Glomerular visceral epithelial cell (primary cell): ENCODE measurements around the gene FOXI1.

Experiments used
- DNase-seq: peaks from one replicate; pipeline ENCODE4 v3.0.0-alpha.2; 2016; ENCODE audit errors: extremely low spot score

Gene FOXI1

DNA sequence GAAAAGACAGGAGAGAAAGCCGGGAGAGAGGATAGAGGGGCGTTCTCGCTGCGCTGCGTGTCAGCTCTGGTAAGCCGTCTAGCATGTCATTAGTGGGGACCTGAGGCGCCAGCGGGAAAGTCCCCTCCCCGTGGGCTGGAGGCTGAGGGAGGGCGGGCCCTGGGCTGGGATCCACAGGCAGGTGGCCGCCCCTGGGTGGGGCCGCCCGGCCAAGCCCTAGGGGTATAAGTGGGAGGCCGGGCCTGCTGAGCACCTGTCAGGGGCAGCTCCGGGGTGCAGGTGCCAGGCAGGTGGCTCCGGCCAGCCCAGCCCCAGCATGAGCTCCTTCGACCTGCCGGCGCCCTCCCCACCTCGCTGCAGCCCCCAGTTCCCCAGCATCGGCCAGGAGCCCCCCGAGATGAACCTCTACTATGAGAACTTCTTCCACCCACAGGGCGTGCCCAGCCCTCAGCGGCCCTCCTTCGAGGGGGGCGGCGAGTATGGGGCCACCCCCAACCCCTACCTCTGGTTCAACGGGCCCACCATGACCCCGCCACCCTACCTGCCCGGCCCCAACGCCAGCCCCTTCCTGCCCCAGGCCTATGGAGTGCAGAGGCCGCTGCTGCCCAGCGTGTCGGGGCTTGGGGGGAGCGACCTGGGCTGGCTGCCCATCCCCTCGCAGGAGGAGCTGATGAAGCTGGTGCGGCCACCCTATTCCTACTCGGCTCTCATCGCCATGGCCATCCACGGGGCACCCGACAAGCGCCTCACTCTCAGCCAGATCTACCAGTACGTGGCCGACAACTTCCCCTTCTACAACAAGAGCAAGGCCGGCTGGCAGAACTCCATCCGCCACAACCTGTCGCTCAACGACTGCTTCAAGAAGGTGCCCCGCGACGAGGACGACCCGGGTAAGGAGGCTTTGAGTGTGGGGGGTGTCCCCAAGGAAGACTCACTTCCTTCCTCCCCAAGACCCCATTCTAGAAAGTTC is at the start of gene FOXI1:
FOXI1 (plus strand) TSS at position 256 of the 970 bp plus-strand sequence; CDS start at position 317, 61 bp downstream.
- no peak for DNase-seq

DNA sequence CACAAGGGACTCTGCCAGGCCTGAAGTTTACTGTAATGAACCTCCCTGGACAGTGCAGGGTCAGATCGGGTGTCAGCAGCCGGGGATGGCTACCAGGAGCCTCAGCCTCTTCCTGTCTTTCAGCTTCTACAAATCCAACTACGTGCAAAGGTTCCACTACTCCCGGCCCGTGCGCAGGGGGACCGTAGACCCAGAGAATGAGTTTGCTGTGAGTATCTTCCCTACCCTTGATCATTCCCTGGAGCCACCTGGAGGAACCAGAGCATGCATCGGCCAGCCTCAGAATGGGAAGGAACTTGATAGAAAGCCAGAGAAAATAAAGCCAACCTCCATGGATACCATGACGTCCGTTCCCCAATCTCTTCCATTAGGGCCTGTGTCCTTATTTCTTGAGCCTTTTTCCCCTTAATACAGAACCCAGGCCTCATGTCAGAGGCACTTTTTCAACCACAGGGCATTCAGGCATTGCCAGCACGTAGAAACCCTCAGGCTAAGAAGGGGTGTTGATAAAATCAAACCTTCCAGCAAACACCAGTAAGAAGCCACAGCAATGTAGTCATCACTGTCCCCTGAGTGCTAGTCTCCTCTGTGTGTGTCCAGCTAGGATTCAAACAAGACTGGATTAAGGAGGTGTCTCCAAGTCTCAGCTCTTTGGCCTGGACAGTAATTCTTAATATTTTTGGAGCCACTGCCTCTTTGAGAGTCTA is 49.0 kb upstream of the FOXI1 start:
- DNase-seq: no peak

DNA sequence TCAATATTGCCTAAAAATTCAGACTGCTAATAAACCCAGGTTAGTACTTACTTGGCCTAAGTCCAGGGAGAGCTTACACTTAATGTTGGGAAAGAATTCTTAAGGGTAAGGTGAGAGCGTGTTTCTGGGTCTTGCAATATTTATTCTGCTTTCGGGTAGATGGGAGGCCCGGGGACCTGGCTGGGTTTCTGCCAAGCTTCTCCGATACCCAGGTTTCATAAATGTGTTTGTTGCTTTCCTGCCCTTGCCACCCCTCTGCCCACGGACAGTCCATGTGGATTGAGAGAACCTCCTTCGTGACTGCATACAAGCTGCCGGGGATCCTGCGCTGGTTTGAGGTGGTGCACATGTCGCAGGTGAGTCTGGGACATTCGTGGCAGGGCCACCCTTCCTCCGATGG is 48.4 kb upstream of the FOXI1 start:
- DNase-seq: no peak

DNA sequence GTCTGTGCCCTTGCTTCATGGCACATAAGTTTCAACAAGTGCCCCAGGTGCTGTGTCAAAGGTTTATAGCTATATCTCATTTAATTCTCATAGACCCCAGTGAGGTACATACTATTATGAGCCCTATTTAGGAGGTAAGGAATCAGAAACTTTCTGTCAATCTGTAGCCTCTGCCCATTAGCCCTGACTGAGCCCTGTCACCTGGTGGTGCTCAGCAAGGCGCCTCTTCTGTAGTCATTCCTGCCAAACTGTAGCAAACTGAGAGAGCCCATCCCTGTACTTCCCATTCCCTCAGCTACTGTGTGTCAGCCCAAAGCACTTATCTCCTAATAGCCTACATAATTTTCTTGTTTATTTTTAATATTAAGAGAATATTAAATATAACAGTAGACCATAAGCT is 46.5 kb upstream of the FOXI1 start:
- DNase-seq: no peak

DNA sequence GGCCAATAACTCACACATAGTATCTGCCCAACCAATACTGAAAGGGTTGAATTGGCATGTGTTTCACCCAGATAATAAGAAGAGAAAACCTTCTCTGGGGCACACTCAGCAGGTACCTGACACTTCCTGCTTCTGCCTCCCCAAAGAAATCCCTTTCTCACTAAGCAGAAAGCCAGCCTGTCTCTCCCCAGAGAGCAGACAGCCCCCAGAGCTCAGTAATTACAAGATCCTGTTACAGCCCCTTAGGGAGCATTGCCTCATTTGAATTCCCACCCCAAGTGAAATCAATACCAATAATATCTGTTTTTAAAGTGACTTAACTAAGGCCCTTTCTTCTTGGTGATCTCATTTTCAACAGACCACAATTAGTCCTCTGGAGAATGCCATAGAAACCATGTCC is 38.5 kb upstream of the FOXI1 start:
- no peak for DNase-seq

DNA sequence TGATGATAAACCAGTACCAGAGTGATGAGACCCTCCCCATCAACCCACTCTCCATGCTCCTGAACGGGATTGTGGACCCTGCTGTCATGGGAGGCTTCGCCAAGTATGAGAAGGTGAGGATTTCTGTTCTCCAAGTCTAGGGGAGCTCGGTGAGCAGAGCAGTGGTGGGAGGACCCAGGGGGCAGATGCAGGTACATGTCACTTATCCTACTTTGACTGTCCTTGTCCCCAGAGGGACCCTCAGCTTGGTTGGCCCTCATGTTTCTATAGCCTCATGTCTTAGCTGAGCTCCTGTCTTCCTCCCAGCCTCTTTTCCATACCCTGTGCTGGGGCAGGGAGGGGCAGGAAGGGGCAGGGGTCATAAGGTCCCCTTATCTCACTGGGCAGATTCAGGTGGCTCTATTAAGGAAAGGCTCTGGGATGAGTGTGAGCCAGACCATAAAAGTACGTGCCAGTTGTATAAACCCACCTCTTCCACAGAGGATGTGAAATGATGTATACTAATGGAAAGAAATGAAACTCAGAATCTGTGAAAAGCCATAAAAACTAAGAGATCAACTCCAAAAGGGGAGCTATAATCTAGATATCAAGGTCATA is 38.0 kb upstream of the FOXI1 start:
- DNase-seq: no peak

DNA sequence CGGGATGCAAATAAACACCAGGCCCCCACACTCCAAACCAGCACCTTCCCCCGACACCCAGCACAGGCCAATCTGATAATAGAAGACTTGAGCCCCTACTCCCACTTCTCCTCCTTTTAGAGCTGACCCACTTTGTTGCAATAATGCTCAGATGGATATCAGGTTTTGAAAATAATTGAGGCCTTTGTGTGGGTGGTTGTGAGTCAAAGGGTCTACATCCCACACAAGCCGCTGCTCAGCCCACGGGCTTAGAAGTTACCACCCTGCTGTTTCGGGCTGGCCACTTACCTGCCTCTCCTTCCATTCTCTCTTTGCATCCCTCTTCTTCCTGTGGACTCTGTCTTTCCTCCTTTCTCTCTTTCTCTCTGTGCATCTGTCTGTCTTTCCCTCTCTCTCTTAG is 36.2 kb upstream of the FOXI1 start:
- DNase-seq: no peak

DNA sequence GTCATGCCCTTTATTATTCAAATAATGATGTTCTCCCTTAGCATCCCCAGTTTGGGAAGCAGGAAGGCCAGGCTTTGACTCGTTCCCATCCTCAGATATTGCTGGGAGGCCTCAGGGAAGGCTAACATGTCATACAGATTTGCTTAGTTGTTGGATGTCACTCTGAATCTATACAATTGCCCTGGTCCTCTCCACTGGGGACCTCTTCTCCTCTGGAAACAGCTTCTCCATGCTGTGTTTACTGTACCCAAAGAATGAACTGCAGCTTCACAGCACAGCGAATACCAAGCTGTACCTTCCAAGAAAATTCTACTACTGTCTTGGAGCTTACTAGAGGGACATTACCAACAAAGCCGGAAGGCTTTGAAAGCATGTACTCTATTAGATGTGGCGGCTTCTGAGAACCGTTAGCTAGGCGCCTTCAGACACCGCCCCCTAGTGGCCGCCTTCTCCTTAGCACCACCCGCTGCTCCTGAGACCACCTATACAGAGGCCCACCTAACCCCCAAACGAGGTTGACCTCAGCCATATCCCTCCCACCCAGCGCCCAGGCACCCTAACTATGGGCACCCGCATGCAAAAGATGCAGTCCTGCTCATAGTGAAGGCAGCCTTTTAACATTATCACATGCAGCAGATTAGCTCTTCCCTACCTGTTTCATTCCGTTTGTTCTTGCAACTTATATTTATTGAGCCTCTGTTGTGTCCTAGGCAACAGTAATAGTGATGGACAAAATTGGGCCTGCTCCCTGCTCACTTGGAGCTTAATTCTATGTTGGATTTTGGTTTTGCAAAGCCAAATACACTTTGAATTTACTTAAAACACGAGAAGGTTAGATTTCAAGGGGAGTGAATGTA is 34.9 kb upstream of the FOXI1 start:
- DNase-seq: peak; percentile 30

DNA sequence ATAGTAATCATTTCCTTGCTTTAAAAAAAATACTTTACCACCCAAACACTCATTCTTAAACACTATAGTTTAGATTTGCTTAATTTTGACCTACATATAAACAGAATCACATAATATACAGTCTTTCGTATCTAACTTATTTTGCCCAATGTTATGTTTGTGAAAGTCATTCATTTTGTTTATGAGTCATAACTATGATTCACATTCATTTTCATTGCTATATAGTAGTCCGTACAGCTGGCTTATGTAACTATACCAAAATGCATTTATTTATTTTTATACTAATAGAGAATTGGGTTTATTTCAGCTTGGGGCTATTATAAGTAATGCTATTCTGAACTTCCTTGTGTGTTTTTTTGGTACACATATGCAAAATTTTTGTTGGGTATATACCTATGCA is 33.9 kb upstream of the FOXI1 start:
- DNase-seq: no peak

DNA sequence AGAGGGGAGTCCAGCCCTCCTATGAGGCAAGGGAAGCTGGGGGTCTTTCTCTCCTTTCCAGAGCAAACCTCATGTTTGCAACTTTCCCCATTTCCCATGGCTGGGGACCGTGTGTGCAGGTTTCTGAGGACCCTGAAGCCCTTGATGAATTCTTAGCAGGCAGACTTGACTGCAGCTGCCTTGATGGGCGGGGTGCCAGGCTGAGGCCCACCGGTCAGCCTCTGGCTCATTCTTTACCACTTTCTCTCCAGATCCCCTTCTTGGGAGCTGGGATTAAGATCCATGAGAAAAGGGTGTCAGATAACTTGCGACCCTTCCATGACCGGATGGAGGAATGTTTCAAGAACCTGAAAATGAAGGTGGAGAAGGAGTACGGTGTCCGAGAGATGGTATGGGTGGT is 30.0 kb upstream of the FOXI1 start:
- no peak for DNase-seq

DNA sequence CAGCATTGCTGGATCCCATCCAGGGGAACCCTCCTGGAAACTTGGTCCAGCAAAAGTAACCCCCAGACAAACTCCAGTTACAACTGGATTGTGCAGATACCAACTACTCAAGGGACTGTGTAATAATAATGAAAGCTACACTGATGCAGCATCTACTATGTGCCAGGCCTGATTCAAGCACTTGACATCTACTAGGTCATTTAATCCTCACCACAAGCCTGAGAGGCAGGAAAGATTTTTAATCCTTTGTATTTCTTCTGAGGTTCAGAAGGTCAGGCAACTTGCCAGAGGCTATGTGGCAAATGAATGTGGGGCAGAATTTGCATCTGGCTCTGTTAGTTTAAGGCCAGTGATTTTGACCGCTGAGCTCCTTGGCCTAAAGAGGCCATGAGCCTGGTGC is 29.5 kb upstream of the FOXI1 start:
- no peak for DNase-seq

DNA sequence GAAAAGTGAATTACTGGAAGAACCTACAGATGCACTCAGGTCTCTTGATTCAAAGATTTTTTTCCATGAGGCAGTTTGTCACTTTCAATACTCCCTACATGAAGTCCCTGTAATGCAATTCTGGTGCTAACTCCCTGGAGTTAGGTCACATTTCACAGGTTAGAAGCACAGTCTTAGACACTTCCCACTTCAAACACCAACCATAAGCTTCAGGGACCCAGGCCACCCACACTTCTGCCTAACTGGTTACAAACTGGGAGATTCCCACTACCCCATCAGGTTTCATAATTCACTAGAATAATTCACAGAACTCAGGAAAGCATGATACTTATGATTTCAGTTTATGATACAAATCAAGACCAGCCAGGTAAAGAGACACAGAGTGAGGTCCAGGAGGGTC is 29.0 kb upstream of the FOXI1 start:
- no peak for DNase-seq

DNA sequence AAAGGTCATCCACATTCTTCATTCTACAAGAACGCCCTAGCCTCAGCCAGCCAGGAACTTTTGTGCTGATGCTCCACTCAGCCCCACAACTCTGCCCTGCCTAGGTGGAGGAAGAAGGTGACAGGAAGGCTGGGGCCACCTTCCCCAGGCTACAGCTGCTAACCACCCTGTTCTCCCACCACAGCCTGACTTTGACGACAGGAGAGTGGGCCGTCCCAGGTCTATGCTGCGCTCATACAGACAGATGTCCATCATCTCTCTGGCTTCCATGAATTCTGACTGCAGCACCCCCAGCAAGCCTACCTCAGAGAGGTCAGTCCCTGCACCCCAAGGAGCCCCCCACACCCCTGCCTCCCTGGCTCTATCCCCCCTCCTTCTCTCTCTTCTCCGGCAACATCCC is 28.2 kb upstream of the FOXI1 start:
- no peak for DNase-seq

DNA sequence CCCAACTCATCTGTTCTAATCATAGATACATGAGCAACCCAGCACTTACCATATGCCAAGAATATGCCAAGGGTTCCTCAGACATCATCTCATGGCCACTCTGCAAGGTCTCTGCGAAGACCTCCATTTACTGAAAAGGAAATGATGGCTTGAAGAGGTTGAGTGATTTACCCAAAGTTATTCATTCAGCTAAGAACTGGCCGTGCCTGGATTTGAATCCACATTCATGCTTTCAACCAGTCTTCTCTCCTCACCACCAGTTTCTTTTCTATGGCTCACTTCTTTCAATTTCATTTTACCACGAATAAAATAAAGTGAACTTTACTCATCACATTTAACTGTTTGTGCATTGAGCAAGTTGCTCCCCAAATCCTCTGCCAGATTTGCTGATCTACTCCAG is 27.2 kb upstream of the FOXI1 start:
- DNase-seq: no peak

DNA sequence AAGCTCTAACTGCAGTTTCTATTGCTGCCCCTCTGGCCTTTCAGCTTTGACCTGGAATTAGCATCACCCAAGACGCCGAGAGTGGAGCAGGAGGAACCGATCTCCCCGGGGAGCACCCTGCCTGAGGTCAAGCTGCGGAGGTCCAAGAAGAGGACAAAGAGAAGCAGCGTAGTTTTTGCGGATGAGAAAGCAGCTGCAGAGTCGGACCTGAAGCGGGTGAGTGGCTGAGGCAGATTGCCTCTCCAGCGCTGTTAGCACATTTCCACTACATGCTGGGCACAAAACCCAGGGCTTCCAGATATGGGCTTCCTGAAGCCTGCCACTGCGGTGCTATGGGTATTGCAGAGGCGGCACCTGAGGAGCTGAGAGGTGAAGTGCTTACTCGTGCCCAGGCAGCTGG is 26.8 kb upstream of the FOXI1 start:
- no peak for DNase-seq

DNA sequence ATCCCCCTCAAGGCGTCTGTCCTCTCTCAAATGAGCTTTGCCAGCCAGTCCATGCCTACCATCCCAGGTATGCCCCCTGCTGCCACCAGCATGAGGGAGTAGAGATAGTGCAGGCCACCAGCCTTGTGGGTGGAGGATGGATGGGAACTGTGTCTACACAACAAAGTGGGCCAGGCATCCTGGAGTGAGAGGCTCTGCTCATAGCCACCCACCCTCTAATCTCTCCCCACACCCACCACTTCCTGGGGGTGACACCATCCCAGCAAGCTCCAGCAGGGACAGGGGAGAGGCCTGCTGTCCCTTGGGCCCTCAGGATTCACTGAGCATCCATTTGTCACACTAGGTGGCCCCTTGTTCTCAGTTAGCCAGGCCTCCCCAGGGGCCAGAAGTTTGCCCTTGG is 25.5 kb upstream of the FOXI1 start:
- DNase-seq: no peak

DNA sequence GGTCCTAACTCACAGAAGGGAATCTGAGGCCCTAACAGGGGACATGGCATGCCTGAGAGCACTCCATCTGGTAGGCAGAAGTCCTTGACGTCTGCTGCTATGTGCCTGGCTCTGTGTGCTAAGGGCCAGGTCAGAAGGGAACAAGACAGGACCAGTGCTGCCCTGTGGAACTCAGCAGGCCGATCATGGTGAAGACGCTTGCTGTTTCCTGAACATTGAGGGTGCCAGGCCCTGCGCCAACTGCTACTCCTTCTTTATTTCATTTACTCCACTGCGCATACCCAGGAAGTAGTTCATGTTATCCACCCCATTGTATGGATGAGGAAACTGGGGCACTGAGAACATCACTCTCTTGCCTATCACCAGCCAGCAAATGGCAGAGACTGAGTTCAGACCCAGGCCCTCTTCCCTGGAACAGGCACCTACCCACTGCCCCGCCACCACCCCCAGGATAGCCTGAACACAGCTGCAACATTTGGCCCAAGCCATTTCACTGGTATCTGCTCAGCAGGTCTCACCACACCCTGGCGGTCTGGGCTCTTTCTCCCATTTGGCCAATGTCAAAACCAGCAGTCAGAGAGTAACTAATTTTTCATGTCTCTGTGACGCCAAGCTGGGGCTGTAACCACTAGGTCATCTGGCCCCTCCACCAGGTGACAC is 24.8 kb upstream of the FOXI1 start:
- no peak for DNase-seq

DNA sequence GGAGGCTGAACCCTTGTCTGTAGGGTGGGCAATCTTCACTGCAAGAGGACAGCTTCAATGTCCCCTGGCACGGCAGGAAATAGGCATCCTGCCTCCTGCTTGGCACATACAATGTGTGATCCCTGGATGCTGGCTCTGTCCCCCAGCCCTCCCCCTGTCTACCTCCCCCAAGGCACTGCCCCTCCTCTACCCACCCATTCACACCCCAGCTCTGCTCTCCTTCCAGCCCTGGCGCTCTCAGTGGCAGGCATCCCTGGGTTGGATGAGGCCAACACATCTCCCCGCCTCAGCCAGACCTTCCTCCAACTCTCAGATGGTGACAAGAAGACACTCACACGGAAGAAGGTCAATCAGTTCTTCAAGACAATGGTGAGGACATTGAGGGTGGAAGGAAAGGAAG is 24.1 kb upstream of the FOXI1 start:
- no peak for DNase-seq

DNA sequence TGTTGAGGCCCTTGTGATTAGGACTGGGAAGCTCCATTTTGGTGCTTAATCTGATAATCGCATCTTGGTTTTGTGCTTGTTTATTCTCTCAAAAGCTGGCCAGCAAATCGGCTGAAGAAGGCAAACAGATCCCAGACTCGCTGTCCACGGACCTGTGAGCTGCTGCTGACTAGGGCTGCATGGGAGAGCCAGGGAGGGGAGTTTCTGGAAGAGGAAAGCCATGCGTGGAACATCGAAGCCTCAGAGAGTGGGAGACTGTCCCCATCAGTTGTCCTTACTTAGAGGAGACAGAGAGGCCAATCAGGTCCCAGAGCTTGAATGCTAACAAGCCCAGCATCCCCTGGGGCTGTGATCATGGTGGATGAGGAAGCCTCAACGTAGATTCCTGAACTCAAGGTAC is 23.0 kb upstream of the FOXI1 start:
- no peak for DNase-seq

DNA sequence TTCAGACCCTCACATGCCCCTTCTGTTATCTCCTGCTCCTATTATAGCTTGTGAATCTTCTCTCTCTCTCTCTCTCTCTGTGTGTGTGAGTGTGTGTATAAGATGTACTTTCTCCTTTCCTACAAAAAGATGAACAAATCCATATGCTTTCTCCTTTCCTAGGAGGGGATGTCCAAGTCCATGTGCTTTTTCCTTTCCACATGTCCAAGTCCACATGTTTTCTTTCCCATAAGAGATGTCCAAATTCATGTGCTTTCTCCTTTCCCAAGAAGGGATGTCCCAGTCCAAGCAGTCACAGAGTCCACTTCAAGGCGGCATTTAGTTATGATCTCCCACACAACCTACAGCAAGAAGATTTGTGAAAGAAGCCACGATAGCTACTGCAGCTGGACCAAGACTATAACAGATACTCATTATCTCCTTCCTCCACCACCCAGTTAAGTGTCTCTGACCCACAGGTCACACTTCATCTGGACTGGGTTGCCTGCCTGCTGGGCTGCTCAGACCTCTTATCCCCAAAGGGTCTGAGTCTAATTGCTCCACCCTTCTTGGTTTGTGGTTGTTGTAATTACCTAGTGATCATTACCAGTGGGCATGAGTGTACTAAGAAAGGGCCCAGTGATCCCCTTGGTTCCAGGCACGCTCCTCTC is 18.4 kb upstream of the FOXI1 start:
- DNase-seq: no peak
